B cell (primary cell): ENCODE measurements around the gene PDLIM1.

Source experiments
- CTCF ChIP-seq: fragments of 200-600 bp; IDR thresholded peaks from one replicate; pipeline ENCODE4 v1.8.0; 2022; ENCODE audit warnings: antibody characterized with exemption, mild to moderate bottlenecking
- EZH2 ChIP-seq: IDR thresholded peaks from 2 replicates; pipeline ENCODE4 v1.6.1; 2012; ENCODE audit warnings: borderline replicate concordance, low read depth, mild to moderate bottlenecking, moderate library complexity, low read length; ENCODE audit not compliant: insufficient read depth, poor library complexity, severe bottlenecking

- TF ChIP-seq CTCF (no peak), EZH2 (no peak)
Measured at GRCh38 chr10:95281206-95281605, 9.6 kb downstream of the PDLIM1 start.
